ENCODE data around the gene FFAR3.

FFAR3 gene

GRCh38 chr19:35357867-35358573 is at the start of gene FFAR3:
TSS of gene FFAR3 (plus strand) at chr19:35358460. CDS start at chr19:35358891, 431 bp downstream.
- DNase-seq (ENCODE audit: low spot score), result no peak

- DNase-seq (ENCODE audit: low spot score), result no peak
Observed at GRCh38 chr19:35308910-35309309, 49.4 kb upstream of the FFAR3 start.

GRCh38 chr19:35309481-35310279 is 48.6 kb upstream of the FFAR3 start:
- DNase-seq (ENCODE audit: low spot score), result no peak

GRCh38 chr19:35310331-35310730 is 47.9 kb upstream of the FFAR3 start:
- DNase-seq (ENCODE audit: low spot score), result no peak

GRCh38 chr19:35310811-35311465 is 47.3 kb upstream of the FFAR3 start:
- DNase-seq (ENCODE audit: low spot score), result no peak

- DNase-seq (ENCODE audit: low spot score), result no peak
Observed at GRCh38 chr19:35311901-35312665, 46.2 kb upstream of the FFAR3 start.

- DNase-seq (ENCODE audit: low spot score), result no peak
Observed at GRCh38 chr19:35313587-35313986, 44.7 kb upstream of the FFAR3 start.

- DNase-seq (ENCODE audit: low spot score), result no peak
Observed at GRCh38 chr19:35314031-35314430, 44.2 kb upstream of the FFAR3 start.

- no peak for DNase-seq (ENCODE audit: low spot score)
Observed at GRCh38 chr19:35314858-35315470, 43.3 kb upstream of the FFAR3 start.

GRCh38 chr19:35315883-35316282 is 42.4 kb upstream of the FFAR3 start:
- no peak for DNase-seq (ENCODE audit: low spot score)

GRCh38 chr19:35316560-35316959 is 41.7 kb upstream of the FFAR3 start:
- no peak for DNase-seq (ENCODE audit: low spot score)

- DNase-seq (ENCODE audit: low spot score), result no peak
Observed at GRCh38 chr19:35317464-35318043, 40.7 kb upstream of the FFAR3 start.

- DNase-seq (ENCODE audit: low spot score), result no peak
Observed at GRCh38 chr19:35318679-35319448, 39.4 kb upstream of the FFAR3 start.

GRCh38 chr19:35320065-35320713 is 38.1 kb upstream of the FFAR3 start:
- DNase-seq (ENCODE audit: low spot score), result no peak

GRCh38 chr19:35321291-35321690 is 37.0 kb upstream of the FFAR3 start:
- DNase-seq (ENCODE audit: low spot score), result no peak

GRCh38 chr19:35322014-35322413 is 36.2 kb upstream of the FFAR3 start:
- DNase-seq (ENCODE audit: low spot score), result no peak

GRCh38 chr19:35327642-35328041 is 30.6 kb upstream of the FFAR3 start:
- DNase-seq (ENCODE audit: low spot score), result no peak

- no peak for DNase-seq (ENCODE audit: low spot score)
Observed at GRCh38 chr19:35328851-35329285, 29.4 kb upstream of the FFAR3 start, which contains the start of gene CD22. TSS of gene CD22 (plus strand) at chr19:35329187. CDS start at chr19:35332041, 2,854 bp downstream.

GRCh38 chr19:35329323-35329722 is 28.9 kb upstream of the FFAR3 start:
- no peak for DNase-seq (ENCODE audit: low spot score)

GRCh38 chr19:35330475-35330874 is 27.8 kb upstream of the FFAR3 start:
- DNase-seq (ENCODE audit: low spot score), result no peak
